ENCODE measurements around the gene CPPED1.

- TF ChIP-seq CTCF (conservative IDR thresholded peaks at IDR 0.05; ENCODE audit: low read depth, low read length) (no peak), EZH2 (IDR thresholded peaks at IDR 0.05; ENCODE audit: low read length, unreplicated experiment) (no peak)
Observed at GRCh38 chr16:12659871-12660270, 143.8 kb downstream of the CPPED1 start.
